Activated CD4-positive, alpha-beta T cell treated with anti-CD3 and anti-CD28 coated beads, Interleukin-2, amount 10 ng/mL, durations not matched to agents 24 days and 14 days (primary cell): Measurements from ENCODE around the gene GJD2. TPM values are rescaled to one million over a fixed set of nuclear protein-coding genes. Genes with fewer than 3 reads are reported as not detected.

Source experiments
- DNase-seq: peaks from one replicate; pipeline ENCODE4 v3.0.0; 2022
- H3K27ac Mint-ChIP-seq: one replicate; pipeline ENCODE4 v1.8.0; 2022; ENCODE audit warnings: mild to moderate bottlenecking, mixed read lengths
- H3K27me3 Mint-ChIP-seq: one replicate; pipeline ENCODE4 v1.8.0; 2022; ENCODE audit warnings: mixed read lengths
- H3K36me3 Mint-ChIP-seq: one replicate; pipeline ENCODE4 v1.8.0; 2022; ENCODE audit warnings: low read depth, mild to moderate bottlenecking, mixed read lengths
- H3K4me1 Mint-ChIP-seq: one replicate; pipeline ENCODE4 v1.8.0; 2021; ENCODE audit warnings: mixed read lengths
- H3K4me3 Mint-ChIP-seq: one replicate; pipeline ENCODE4 v1.8.0; 2022; ENCODE audit warnings: mild to moderate bottlenecking, moderate library complexity, mixed read lengths
- H3K9me3 Mint-ChIP-seq: one replicate; pipeline ENCODE4 v1.8.0; 2021; ENCODE audit warnings: mixed read lengths
- intact Hi-C: fragments of 100-400 bp; cut with micrococcal nuclease; formaldehyde crosslinking; loops from one replicate; pipeline ENCODE4 v1.15.1; 2023
- total RNA-seq: library from RNA; stranded (reverse); gene quantifications from 2 replicates; pipeline ENCODE4 v1.2.3, GENCODE V29; 2022

Gene GJD2
- total RNA-seq, result not detected in 2 replicates

- no peak within 1 kb of the TSS for H3K4me3 Mint-ChIP-seq
- intact Hi-C loops, result no loop called here
- H3K4me1 Mint-ChIP-seq, result peaks cover 3% of the 10 kb centered on the region
- H3K27ac Mint-ChIP-seq, result no peak within 1 kb of the TSS
- DNase-seq, result no peak
- no peaks in the 10 kb centered on the region for H3K36me3 Mint-ChIP-seq
- H3K27me3 Mint-ChIP-seq, result peaks cover 57% of the 10 kb centered on the region
- H3K9me3 Mint-ChIP-seq, result no peaks in the 10 kb centered on the region
Measured at GRCh38 chr15:34754674-34755418, at the start of gene GJD2. Gene GJD2, minus strand, starts transcription at chr15:34754998. Its CDS starts 510 bp downstream, at chr15:34754488.

- intact Hi-C loops, result no loop called here
- Mint-ChIP-seq H3K27ac (no peak overlapping the region), H3K4me1 (no peaks in the 10 kb centered on the region), H3K4me3 (no peak overlapping the region), H3K27me3 (peaks cover 21% of the 10 kb centered on the region), H3K9me3 (no peaks in the 10 kb centered on the region), H3K36me3 (no peaks in the 10 kb centered on the region)
- DNase-seq, result no peak
Measured at GRCh38 chr15:34804113-34804512, 49.3 kb upstream of the GJD2 start.

- peaks cover 23% of the 10 kb centered on the region for H3K27me3 Mint-ChIP-seq
- intact Hi-C loops, result no loop called here
Measured at GRCh38 chr15:34802803-34803750, 48.3 kb upstream of the GJD2 start.

GRCh38 chr15:34802371-34802770 lies 47.6 kb upstream of the GJD2 start:
- DNase-seq, result no peak
- intact Hi-C loops, result no loop called here
- no peaks in the 10 kb centered on the region for H3K9me3 Mint-ChIP-seq
- H3K27ac Mint-ChIP-seq, result no peak overlapping the region
- H3K27me3 Mint-ChIP-seq, result peaks cover 25% of the 10 kb centered on the region
- H3K36me3 Mint-ChIP-seq, result no peaks in the 10 kb centered on the region
- no peak overlapping the region for H3K4me3 Mint-ChIP-seq
- H3K4me1 Mint-ChIP-seq, result no peaks in the 10 kb centered on the region

More at GRCh38 chr15:34802803-34803750, 48.3 kb upstream of the GJD2 start:
- H3K4me3 Mint-ChIP-seq, result no peak overlapping the region
- H3K36me3 Mint-ChIP-seq, result no peaks in the 10 kb centered on the region
- no peak overlapping the region for H3K27ac Mint-ChIP-seq
- no peaks in the 10 kb centered on the region for H3K9me3 Mint-ChIP-seq
- no peaks in the 10 kb centered on the region for H3K4me1 Mint-ChIP-seq
- DNase-seq, result no peak

- no peaks in the 10 kb centered on the region for H3K9me3 Mint-ChIP-seq
- H3K4me3 Mint-ChIP-seq, result no peak overlapping the region
- H3K4me1 Mint-ChIP-seq, result no peaks in the 10 kb centered on the region
- H3K27ac Mint-ChIP-seq, result no peak overlapping the region
- H3K36me3 Mint-ChIP-seq, result no peaks in the 10 kb centered on the region
- intact Hi-C loops, result no loop called here
- no peak for DNase-seq
- peaks cover 35% of the 10 kb centered on the region for H3K27me3 Mint-ChIP-seq
Measured at GRCh38 chr15:34799149-34800101, 44.6 kb upstream of the GJD2 start.

- Mint-ChIP-seq H3K36me3 (no peaks in the 10 kb centered on the region), H3K9me3 (no peaks in the 10 kb centered on the region), H3K27me3 (peaks cover 53% of the 10 kb centered on the region), H3K27ac (no peak overlapping the region), H3K4me3 (no peak overlapping the region), H3K4me1 (no peaks in the 10 kb centered on the region)
- no peak for DNase-seq
- intact Hi-C loops, result no loop called here
Measured at GRCh38 chr15:34796847-34797435, 42.1 kb upstream of the GJD2 start.

GRCh38 chr15:34795267-34796081 lies 40.7 kb upstream of the GJD2 start, which contains the start of gene ACTC1:
Gene ACTC1, minus strand, starts transcription at chr15:34795549. Its CDS starts 741 bp downstream, at chr15:34794808.
- intact Hi-C loops, result no loop called here
- Mint-ChIP-seq H3K4me3 (no peak within 1 kb of the TSS), H3K27ac (no peak within 1 kb of the TSS), H3K36me3 (no peaks in the 10 kb centered on the region), H3K4me1 (no peaks in the 10 kb centered on the region), H3K27me3 (peaks cover 56% of the 10 kb centered on the region), H3K9me3 (no peaks in the 10 kb centered on the region)
- no peak for DNase-seq

GRCh38 chr15:34794590-34795206 lies 39.9 kb upstream of the GJD2 start:
- Mint-ChIP-seq H3K4me3 (no peak overlapping the region), H3K4me1 (no peaks in the 10 kb centered on the region), H3K27me3 (peaks cover 53% of the 10 kb centered on the region), H3K9me3 (no peaks in the 10 kb centered on the region), H3K36me3 (no peaks in the 10 kb centered on the region), H3K27ac (no peak overlapping the region)
- no peak for DNase-seq
- intact Hi-C loops, result no loop called here

GRCh38 chr15:34793901-34794300 lies 39.1 kb upstream of the GJD2 start:
- DNase-seq, result no peak
- H3K36me3 Mint-ChIP-seq, result no peaks in the 10 kb centered on the region
- no peak overlapping the region for H3K27ac Mint-ChIP-seq
- intact Hi-C loops, result no loop called here
- no peaks in the 10 kb centered on the region for H3K9me3 Mint-ChIP-seq
- H3K4me1 Mint-ChIP-seq, result no peaks in the 10 kb centered on the region
- H3K27me3 Mint-ChIP-seq, result peaks cover 56% of the 10 kb centered on the region
- no peak overlapping the region for H3K4me3 Mint-ChIP-seq

- Mint-ChIP-seq H3K4me3 (no peak overlapping the region), H3K9me3 (no peaks in the 10 kb centered on the region), H3K27me3 (peaks cover 54% of the 10 kb centered on the region), H3K4me1 (no peaks in the 10 kb centered on the region), H3K36me3 (no peaks in the 10 kb centered on the region), H3K27ac (no peak overlapping the region)
- intact Hi-C loops, result no loop called here
- no peak for DNase-seq
Measured at GRCh38 chr15:34793071-34793470, 38.3 kb upstream of the GJD2 start.

GRCh38 chr15:34791701-34792100 lies 36.9 kb upstream of the GJD2 start:
- Mint-ChIP-seq H3K4me1 (no peaks in the 10 kb centered on the region), H3K9me3 (no peaks in the 10 kb centered on the region), H3K27ac (no peak overlapping the region), H3K27me3 (peaks cover 48% of the 10 kb centered on the region), H3K4me3 (no peak overlapping the region), H3K36me3 (no peaks in the 10 kb centered on the region)
- no peak for DNase-seq
- intact Hi-C loops, result no loop called here

- Mint-ChIP-seq H3K4me1 (no peaks in the 10 kb centered on the region), H3K27ac (no peak overlapping the region), H3K4me3 (no peak overlapping the region), H3K36me3 (no peaks in the 10 kb centered on the region), H3K27me3 (peaks cover 35% of the 10 kb centered on the region), H3K9me3 (no peaks in the 10 kb centered on the region)
- DNase-seq, result no peak
- intact Hi-C loops, result no loop called here
Measured at GRCh38 chr15:34790121-34790520, 35.3 kb upstream of the GJD2 start.
